ENCODE data around the gene SERPINB5. TPM values are rescaled to one million over a fixed set of nuclear protein-coding genes. Genes with fewer than 3 reads are reported as not detected.

The SERPINB5 gene
- total RNA-seq, 4 donors from 2014 or later: 298 to 404 (median 337) TPM

GRCh38 chr18:63527251-63527650, 50.5 kb downstream of the SERPINB5 start:
- TF ChIP-seq CTCF (IDR thresholded peaks at IDR 0.05) (no peak), POLR2A (IDR thresholded peaks at IDR 0.05) (no peak)
- intact Hi-C loops (cut with DNase I; ENCODE audit: low total_unique reads): no loop called here
- no peak for DNase-seq (ENCODE audit: low spot score in 2 of 2)
- H3K4me3 ChIP-seq (ENCODE audit: low read depth, poor library complexity, severe bottlenecking): no peak overlapping the region

- no peak for DNase-seq (ENCODE audit: low spot score in 2 of 2)
- WGBS, 2 donors: 80% methylated on average over 5 of the region's 5 CpGs
- H3K4me3 ChIP-seq (ENCODE audit: low read depth, poor library complexity, severe bottlenecking): no peak overlapping the region
- no peak for TF ChIP-seq CTCF (IDR thresholded peaks at IDR 0.05)
- TF ChIP-seq POLR2A (IDR thresholded peaks at IDR 0.05): no peak
- intact Hi-C loops (cut with DNase I; ENCODE audit: low total_unique reads): no loop called here
Measured at GRCh38 chr18:63528863-63529492, 52.2 kb downstream of the SERPINB5 start.

DNA sequence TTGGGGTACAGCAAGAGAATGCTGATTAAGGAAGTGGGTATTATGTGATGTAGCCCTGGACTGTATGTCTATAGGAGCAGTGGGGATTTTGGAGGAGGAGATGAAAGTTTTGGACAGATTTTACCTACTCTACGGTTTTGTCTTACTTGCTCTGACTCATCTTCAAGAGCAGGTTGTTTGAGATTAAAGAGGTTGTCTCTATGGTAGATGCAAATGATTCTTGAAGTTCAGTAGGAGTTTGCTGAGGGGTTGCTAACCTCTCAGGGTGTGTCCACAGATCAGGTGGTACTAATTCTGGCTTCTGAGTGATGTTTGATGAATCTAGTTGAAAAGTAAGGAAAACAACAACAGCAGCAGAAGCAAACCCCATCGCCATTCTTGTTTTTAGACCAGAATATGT, 55.7 kb downstream of the SERPINB5 start:
- H3K4me3 ChIP-seq (ENCODE audit: low read depth, poor library complexity, severe bottlenecking): no peak overlapping the region
- 63 to 66% methylated on average over 2 of the region's 2 CpGs for WGBS, 2 donors
- TF ChIP-seq POLR2A (IDR thresholded peaks at IDR 0.05) (no peak), CTCF (IDR thresholded peaks at IDR 0.05) (no peak)
- no peak for DNase-seq (ENCODE audit: low spot score in 2 of 2)
- intact Hi-C loops (cut with DNase I; ENCODE audit: low total_unique reads): no loop called here

DNA sequence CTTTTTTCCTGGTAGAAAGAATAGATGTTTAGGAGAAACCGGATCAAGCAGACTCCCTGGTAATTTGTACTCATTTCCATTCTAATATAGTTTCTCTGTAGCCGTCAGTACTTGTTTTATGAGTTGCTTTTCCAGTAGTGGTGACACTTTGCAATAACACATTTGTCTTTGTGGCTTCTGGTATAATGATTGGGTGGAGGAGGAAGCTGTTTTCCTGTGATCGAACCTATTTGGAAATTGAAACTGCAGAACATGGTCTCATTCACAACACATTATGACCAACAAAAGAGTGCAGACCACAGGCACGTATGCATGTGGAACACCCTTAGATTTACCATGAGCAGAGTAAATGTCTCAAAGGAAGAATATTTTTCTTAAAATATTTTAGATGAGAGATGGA, 57.9 kb downstream of the SERPINB5 start:
- DNase-seq (ENCODE audit: low spot score in 2 of 2): no peak
- 33 to 39% methylated on average over 4 of the region's 4 CpGs for WGBS, 2 donors
- intact Hi-C loops (cut with DNase I; ENCODE audit: low total_unique reads): no loop called here

GRCh38 chr18:63539904-63540510, 63.2 kb downstream of the SERPINB5 start:
- no peak for DNase-seq (ENCODE audit: low spot score in 2 of 2)
- H3K4me3 ChIP-seq (ENCODE audit: low read depth, poor library complexity, severe bottlenecking): no peak overlapping the region
- intact Hi-C loops (cut with DNase I; ENCODE audit: low total_unique reads): no loop called here
- TF ChIP-seq POLR2A (IDR thresholded peaks at IDR 0.05) (no peak), CTCF (IDR thresholded peaks at IDR 0.05) (no peak)
- WGBS, 2 donors: 27 to 34% methylated on average over 3 of the region's 3 CpGs

More for the DNA sequence above, 57.9 kb downstream of the SERPINB5 start:
- TF ChIP-seq CTCF (IDR thresholded peaks at IDR 0.05): no peak
- no peak for TF ChIP-seq POLR2A (IDR thresholded peaks at IDR 0.05)
- H3K4me3 ChIP-seq (ENCODE audit: low read depth, poor library complexity, severe bottlenecking): no peak overlapping the region

- H3K4me3 ChIP-seq (ENCODE audit: low read depth, poor library complexity, severe bottlenecking): no peak within 1 kb of the TSS
- TF ChIP-seq CTCF (IDR thresholded peaks at IDR 0.05): no peak
- TF ChIP-seq POLR2A (IDR thresholded peaks at IDR 0.05): no peak
- WGBS, 2 donors: 69 to 76% methylated on average over 1 of the region's 1 CpG
- DNase-seq (ENCODE audit: low spot score in 2 of 2): no peak
- intact Hi-C loops (cut with DNase I; ENCODE audit: low total_unique reads): no loop called here
Measured at GRCh38 chr18:63542069-63542468, 65.3 kb downstream of the SERPINB5 start, which contains the start of gene SERPINB12. TSS of gene SERPINB12 (plus strand) at chr18:63542369. CDS start at chr18:63556160, 13,791 bp downstream.
